Right ventricle myocardium inferior (tissue), 1 donor: ENCODE results near the gene ZNF732. TPM values are rescaled to one million over a fixed set of nuclear protein-coding genes. Genes with fewer than 3 reads are reported as not detected.
"Not testable (repeated sequence)": the region's sequence is repeated elsewhere in the genome, so short reads cannot be mapped to it uniquely, and the experiment has no call there.

Experiments
- ATAC-seq: fragments of 200-7000 bp; cut with Tn5 transposase; one replicate; pipeline ENCODE4 v1.9.1; 2020; ENCODE audit warnings: mild to moderate bottlenecking, moderate library complexity
- DNase-seq: peaks from one replicate; pipeline ENCODE4 v3.0.0; 2021; ENCODE audit errors: missing footprints
- intact Hi-C: fragments of 100-400 bp; cut with DNase I; formaldehyde crosslinking; loops from one replicate; pipeline ENCODE4 v1.11.0; 2022
- long read RNA-seq: library from polyadenylated mRNA; unstranded; transcript quantifications from one replicate; pipeline ENCODE4 v2.0.0, GENCODE V29; 2021
- total RNA-seq: library from RNA; stranded (reverse); fragmentation: NEBNext Ultra II Directional; extraction: Animal tissue kit (Norgen Biotek cat#: 25700); gene quantifications from one replicate; pipeline ENCODE4 v1.2.1, GENCODE V29; 2021
- donor health status: DM: no; HTN: yes; CAD: no; lungs with severe emphysema.

The ZNF732 gene
- not detected for total RNA-seq
- long read RNA-seq = 0 reads

DNA sequence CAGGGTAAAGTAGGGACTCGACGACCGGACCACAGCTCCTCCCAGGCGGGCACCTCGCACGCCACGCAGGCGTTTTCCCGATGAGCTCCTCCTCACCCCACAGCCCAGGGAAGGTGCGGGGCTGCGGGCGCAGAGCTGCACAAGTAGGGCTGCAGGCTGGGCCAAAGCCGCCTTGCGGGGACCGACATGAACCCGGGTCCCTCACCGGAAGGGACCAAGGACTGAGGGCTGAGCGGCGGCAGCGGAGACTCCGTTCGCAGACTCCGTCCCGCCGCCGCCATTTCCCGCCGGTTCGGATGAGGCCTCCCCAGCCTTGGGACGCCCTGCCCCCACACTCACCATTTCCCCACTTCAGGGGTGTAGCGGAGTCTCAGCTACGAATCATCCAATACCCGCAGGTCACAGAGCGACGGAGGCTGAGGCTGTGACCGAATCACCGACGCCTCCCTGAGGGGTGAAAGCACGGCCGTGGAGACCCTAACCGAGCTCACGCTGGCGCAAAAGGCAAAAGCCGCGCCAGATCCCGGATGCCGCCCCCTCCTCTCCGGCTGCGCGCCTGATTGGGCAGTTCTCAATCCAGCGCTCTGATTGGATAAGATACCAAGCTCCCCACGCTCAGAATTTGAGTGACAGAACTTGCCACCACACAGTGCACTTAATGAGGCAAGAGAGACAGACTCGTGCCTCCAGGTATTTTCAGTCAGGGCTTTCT lies at the start of gene ZNF732:
Gene ZNF732, minus strand, starts transcription at position 506 of the 712 bp plus-strand sequence. Its CDS starts 164 bp downstream, at position 342.
- intact Hi-C loops = no loop called here
- DNase-seq (peak; percentile 67), ATAC-seq (peak; percentile 84)

DNA sequence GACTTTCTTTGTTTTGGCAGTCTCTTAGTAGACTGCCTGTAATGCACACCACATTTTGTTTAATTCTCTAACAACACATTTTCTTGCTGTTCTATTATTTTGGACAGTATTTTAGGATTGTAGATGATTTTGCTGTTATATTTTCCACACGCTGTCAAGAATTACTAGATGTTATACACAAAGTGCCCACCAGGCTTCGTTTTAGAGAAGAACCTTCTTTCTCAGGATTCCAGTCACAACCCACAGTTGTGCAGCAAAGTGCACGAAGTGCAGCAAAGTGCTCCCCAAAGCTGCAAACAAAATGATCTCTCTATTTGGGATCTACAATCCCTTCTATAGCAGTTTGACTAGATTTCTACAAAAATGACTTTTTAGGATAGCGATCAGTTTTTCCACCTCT lies 34.7 kb upstream of the ZNF732 start:
- intact Hi-C loops = loop anchor here (10.0 kb wide), 1 partner anchor 155 kb away; the partner anchor contains the start of genes PIGG and ZNF721
- DNase-seq (no peak), ATAC-seq (no peak)

DNA sequence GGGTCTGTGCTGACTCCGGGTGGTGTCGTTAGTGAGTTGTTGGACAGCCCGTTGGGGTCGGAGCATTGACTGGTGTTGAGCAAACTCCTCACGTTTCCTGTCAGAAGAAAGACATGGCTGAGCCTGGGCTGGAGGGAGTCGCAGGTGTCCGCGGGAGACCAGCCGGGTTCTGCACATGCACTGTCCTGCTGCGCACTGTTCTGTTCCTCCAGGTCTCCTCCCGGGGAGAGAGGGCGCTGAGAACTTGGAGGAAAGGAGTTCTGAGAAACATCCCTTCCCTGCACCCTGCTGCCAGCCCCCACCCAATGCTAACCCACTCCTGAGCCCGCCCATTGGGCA lies 33.5 kb upstream of the ZNF732 start:
- intact Hi-C loops = loop anchor here (5.0 kb wide), 1 partner anchor 96 kb away; no protein-coding TSS in a partner anchor
- ATAC-seq (no peak), DNase-seq (no peak)

DNA sequence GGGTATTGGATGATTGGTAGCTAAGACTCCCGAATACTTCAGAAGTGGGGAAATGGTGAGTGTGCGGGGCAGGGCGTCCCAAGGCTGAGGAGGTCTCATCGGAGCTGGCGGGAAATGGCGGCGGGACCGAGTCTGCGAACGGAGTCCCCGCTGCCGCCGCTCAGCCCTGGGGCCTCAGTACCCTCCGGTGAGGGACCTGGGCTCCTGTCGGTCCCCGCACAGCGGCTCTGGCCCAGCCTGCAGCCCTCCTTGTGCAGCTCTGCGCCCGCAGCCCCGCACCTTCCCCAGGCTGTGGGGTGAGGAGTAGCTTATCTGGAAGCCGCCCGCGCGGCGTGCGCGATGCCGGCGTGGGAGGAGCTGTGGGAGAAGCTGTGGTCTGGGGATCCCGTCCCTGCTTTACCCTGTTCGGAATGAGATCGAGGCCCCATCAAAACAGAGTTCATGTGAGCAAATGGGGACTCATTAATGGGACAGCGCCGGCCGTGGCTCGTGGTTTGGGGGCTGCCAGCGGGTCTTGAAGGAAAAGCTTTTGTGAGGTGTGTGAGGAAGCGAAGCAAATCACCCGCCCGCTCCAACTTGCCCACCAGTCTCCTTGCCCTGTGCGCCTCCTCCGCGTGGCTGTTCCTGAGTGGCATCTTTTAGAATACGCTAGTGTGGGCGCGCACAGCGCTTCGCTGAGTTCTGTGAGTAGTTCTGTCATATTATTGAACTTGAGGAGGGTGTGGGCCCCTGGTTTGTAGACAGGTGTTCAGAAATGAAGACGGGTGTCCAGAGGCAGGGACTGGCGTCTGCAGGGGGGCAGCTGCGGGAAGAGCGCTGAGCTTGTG lies 32.9 kb upstream of the ZNF732 start:
- no peak for DNase-seq
- intact Hi-C loops = loop anchor here (5.0 kb wide), 1 partner anchor 96 kb away; no protein-coding TSS in a partner anchor
- peak; percentile 29 for ATAC-seq

DNA sequence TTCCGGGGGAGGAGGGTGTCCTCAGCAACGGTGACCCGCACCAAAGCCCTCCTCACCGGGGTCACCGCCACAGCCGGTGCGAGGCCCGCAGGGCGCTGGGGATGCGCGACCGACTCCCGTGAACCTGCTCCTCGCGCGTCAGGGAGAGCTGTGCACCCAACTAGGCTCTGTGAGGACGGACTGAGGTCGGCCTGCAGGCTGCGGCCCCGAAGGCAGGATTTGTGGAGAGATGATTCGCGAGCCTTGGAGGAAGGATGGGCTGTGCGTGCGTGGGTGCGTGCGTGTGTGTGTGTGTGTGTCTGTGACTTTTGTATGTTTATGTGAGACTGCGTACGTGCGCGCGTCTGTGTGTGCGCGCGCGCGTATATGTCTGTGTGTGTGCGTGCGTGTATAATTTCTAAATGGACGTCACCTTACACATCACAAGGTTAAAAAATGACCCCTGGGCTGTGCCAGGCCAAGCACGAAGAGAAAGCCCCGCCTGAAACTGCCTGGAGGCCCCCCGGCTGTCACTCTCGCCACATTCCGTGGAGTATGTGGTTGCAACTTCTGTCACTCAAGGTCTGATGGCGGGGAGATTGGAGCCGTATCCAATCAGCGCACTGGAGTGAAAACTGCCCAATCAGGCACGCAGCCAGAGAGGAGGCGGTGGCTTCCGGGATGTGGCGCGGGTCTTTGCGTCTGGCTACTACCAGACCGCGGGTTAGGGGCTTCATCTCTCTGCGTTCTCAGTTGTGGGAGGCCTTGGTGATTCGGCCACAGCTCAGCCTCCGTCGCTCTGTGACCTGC lies 32.1 kb upstream of the ZNF732 start, which contains the start of gene ZNF141:
Gene ZNF141, plus strand, starts transcription at position 672 of the 789 bp plus-strand sequence. CDS start 170 bp downstream, outside the sequence.
- intact Hi-C loops = loop anchor here (5.0 kb wide), 1 partner anchor 95 kb away; no protein-coding TSS in a partner anchor
- DNase-seq (peak; percentile 96), ATAC-seq (peak; percentile 98)

DNA sequence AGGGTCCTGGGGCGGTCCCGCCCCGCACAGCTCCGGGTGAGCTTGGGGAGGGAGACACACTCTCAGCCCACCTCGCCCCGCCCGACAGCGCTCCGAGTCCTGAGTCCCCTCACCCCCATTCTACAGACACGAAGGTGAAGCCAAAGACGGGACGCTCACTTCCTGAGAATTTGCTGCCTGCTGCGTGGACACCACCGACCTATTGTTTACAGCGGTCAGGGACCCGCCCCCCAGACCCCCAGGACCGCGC lies 31.5 kb upstream of the ZNF732 start:
- no peak for DNase-seq
- intact Hi-C loops = loop anchor here (5.0 kb wide), 1 partner anchor 95 kb away; no protein-coding TSS in a partner anchor
- no peak for ATAC-seq

DNA sequence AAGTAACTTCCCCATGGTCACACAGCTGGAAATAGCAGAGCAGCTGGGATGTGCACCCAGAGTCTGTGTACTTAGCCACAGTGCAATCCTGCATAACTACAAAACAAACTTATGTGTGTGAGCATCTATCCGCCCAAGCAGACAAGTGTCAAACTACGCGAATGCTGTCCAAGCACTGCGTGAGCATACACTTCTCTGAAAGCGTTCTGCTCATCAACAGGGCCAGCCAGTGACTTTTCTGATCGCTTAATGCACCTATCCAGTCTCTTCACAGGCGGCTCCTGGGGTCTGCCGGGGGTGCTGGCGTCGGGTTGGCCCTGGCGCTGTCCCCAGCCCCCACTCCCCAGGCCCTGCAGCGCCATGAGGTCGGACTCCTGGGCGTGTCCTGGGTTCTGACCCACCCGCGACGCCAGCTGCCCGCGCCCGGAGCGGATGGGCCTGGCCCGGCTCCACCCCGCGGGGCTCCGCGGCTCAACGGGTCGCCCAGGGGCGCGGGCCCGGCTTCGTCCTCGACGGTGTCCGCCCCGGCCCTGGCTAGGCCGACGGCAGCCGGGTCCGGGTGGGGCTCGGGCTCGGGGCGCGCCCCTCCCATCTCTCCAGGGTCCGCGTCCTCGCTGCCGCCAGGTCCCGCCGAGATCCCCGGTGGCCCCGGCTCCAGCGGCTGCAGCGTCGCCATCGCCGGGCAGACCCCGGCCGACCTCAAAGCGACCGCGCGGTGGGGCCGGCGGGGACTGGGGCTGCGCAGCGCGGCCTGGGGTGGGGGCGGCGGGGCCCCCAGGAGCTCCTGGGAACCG lies 31.0 kb upstream of the ZNF732 start:
- ATAC-seq = peak; percentile 33
- intact Hi-C loops = loop anchor here (5.0 kb wide), 1 partner anchor 94 kb away; no protein-coding TSS in a partner anchor
- DNase-seq = no peak

DNA sequence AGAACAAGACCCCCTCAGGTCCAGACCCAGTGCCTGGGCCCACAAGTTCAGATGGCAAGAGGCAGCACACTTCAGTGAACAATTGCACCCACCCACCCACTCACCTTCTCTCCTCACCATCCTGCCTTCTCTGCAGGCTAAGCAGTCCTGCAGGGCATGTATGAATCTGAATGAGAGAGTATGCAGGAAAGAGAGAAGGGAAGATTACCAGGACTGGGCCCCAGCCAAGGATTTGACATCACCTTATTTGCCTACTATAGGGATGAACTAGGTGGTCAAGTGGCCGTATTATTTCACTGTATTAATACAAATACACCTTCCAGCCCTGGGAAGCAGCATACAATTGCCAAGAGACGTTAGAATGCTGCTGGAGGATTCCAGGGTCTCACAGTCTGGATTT lies 30.2 kb upstream of the ZNF732 start:
- ATAC-seq = no peak
- intact Hi-C loops = loop anchor here (5.0 kb wide), 1 partner anchor 93 kb away; no protein-coding TSS in a partner anchor
- no peak for DNase-seq

DNA sequence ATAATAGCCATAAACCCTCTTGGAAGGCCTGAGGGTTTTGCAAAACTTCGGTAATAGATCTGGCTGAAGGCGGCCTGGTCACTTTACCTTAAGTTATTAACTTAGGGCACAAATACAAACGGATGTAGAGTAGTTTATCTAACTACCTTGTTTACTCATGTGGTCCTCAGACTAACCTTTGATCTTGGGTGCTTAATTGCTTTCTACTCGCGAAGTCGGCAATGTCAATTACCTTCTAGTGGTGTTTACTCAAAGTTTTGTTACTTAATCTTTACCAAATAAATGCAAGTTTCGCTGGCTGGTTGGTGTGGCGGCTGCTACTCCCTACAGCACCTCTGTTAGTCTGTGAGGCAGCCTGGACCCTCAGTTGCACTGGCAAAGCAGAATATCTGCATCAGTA lies 23.5 kb upstream of the ZNF732 start:
- ATAC-seq = no peak
- intact Hi-C loops = no loop called here
- DNase-seq = no peak

DNA sequence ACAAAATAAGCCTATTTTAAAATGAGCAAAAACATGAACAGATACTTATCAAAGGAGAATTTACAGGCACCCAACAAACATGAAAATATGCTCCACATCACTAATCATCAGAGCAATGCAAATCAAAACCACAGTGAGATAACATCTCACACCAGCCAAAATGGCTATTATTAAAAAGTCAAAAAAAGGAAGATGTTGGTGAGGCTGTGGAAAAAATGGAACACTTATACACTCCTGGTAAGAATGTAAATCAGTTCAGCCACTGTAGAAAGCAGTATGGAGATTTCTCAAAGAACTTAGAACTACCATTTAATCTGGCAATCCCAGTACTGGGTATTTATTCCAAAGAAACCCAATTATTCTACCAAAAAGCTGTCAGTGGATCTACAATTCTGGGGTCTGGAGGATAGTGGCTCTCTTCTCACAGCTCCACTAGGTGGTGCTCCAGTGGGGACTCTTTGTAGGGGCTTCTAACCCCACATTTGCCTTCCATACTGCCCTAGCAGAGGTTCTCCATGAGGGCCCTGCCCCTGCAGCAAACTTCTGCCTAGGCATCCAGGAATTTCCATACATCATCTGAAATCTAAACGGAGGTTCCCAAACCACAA lies 9.1 kb upstream of the ZNF732 start:
- intact Hi-C loops = no loop called here
- ATAC-seq (no peak), DNase-seq (no peak)

DNA sequence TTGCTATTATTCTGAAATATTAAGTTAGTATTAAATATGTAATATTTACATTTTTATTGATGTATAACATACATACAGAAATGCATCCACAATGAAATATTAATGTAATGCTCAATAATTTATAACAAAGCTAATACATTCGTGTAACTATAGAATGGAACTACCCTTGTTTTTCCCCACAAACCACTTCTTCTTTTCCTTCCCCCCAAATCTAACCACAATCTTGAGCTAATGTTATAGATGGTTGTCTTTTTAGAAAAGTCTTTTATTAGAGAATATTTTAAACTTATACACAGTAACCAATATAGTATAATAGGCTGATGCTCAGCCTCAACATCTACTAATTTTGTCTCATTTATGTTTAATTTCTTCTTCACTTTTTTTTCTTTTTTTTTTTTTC lies 4.5 kb upstream of the ZNF732 start:
- DNase-seq = no peak
- intact Hi-C loops = no loop called here
- ATAC-seq = no peak

DNA sequence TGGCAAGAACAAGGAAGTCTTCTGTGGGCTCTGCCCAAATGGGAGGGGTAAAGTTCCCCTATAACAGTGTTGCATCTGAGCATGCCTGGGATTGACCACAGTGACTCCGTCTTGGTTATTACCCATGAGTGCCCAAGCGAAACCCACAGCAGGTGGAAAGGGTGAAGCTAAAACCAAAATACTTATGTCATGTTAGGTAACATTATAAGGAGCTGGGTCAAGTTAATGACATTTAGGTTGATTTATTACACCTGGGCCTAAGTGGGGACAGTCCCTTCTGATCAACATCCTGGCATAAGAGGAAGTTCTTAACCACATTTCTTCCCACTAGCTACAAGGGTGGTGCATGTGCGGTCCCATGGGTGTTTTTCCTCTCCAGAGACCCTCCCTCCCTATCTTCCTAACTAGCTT lies 1.3 kb upstream of the ZNF732 start:
- DNase-seq (no peak), ATAC-seq (no peak)
- intact Hi-C loops = no loop called here

DNA sequence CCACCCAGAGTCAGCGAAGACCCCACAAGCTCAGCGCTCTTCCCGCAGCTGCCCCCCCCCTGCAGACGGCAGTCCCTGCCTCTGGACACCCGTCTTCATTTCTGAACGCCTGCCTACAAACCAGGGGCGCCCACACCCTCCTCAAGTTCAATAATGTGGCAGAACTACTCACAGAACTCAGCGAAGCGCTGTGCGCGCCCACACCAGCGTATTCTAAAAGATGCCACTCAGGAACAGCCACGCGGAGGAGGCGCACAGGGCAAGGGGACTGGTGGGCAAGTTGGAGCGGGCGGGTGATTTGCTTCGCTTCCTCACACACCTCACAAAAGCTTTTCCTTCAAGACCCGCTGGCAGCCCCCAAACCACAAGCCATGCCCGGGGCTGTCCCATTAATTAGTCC lies 758 bp downstream of the ZNF732 start:
- DNase-seq, ATAC-seq, intact Hi-C loops: not testable (repeated sequence)

DNA sequence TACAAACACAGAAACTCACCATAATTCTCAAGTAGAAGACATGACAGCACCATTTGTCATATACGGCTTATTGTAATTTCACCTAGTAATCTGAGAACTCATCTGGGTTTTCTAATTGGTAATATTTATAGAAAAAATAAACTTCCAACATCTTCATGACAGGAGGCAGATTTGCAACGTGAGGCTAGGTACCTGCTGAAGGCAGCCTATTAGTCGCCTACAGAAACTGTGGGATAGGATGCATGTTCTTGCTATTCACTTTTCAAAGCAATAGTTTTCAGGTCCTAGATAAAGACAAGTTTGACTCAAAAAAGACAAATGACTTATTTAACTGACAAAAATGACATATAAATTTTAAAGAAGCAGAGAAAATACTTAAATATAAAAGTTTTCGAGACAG lies 2.9 kb downstream of the ZNF732 start:
- DNase-seq (no peak), ATAC-seq (no peak)
- intact Hi-C loops = no loop called here

DNA sequence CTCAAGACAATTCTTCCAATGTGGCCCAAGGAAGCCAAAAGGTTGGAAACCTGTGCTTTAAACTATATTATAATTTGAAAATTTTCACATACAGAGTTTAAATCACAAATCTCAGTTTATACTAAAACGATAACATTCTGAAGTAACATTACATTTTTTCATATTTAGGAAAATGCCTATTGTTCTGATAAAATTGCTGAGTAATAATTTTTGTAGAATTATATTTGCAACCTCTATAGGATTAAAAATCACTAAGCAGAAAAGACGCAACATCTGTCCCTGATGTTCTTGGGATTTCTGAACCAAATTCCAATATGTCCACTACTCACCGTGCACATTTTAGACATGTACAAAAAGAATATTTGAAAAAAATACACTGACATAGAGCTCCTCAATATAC lies 10.5 kb downstream of the ZNF732 start:
- ATAC-seq = no peak

DNA sequence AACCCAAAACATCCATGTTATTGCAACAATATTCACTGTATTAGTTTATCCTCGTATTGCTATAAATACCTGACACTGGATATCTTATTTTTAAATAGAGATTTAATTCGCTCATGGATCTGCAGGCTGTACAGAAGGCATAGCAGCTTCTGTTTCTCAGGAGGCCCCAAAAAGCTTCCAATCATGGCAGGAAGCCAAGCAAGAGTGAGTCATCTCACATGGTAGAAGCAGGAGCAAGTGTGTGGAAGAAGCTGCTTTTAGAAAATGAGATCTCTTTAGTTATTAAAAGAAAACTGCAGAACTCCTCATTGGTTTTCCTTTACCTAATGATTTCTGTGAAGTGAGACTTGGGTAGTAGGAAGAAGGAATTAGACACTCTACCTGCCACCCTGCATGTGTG lies 16.4 kb downstream of the ZNF732 start:
- DNase-seq (no peak), ATAC-seq (no peak)
- intact Hi-C loops = no loop called here

More for the DNA sequence above, 10.5 kb downstream of the ZNF732 start:
- intact Hi-C loops = no loop called here
- DNase-seq = no peak

DNA sequence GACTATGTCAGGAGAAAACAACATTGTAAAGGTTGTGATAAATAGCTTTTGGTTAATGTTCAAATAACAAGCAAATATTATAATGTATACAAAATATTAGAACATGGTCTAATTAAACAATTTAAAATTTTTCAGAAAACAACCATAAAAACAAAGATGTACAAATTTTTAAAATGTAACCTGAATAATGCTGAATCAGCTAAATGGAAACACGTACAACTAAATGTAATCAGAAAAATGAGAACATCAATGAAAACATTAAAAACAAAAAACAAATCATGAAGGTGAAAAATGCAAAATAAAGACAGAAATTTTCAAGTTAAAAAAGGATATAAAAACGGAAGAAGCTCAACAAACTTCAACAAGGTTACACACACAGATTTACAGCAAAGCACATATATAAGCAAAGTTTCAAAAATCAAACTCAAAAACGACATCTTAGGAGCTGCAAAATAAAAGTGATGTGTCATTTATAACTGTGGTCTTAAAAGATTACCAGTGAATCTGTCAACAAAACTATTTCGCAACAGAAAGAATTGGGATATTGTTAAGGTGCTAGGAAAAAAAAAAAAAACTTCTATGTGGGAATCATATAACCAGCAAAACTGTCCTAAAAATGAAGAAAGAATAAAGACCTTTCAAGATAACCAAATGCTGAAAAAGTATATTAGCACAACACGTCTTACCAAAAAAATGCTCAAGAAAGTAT lies 31.8 kb downstream of the ZNF732 start:
- DNase-seq = no peak
- intact Hi-C loops = no loop called here
- ATAC-seq = no peak
